HepG2 (cell line): ENCODE data around the gene DCAF7. TPM values are rescaled to one million over a fixed set of nuclear protein-coding genes. Genes with fewer than 3 reads are reported as not detected.

Experiments used
- ATF1 ChIP-seq: IDR thresholded peaks from 2 replicates; pipeline ENCODE4 v1.6.1; 2016; ENCODE audit warnings: mild to moderate bottlenecking, control low read depth
- BCL3 ChIP-seq: sonication (generic); formaldehyde crosslinking; IDR thresholded peaks from 2 replicates; pipeline ENCODE4 v1.5.1; 2020; ENCODE audit warnings: mild to moderate bottlenecking, missing genetic modification reagents, moderate library complexity
- CTCF ChIP-seq: sonication (generic); formaldehyde crosslinking; IDR thresholded peaks from 2 replicates; pipeline ENCODE4 v1.5.0; 2020; ENCODE audit warnings: mild to moderate bottlenecking, missing genetic modification reagents, moderate library complexity
- ESRRA ChIP-seq: sonication (generic); formaldehyde crosslinking; IDR thresholded peaks from 2 replicates; pipeline ENCODE4 v1.5.1; 2020; ENCODE audit warnings: mild to moderate bottlenecking, low read depth, missing genetic modification reagents
- KDM6A ChIP-seq: IDR thresholded peaks from 2 replicates; pipeline ENCODE4 v1.6.1; 2016; ENCODE audit warnings: low read depth
- MTERF4 ChIP-seq: sonication (generic); formaldehyde crosslinking; IDR thresholded peaks from 2 replicates; pipeline ENCODE4 v1.8.0; 2023; ENCODE audit warnings: mild to moderate bottlenecking, missing genetic modification reagents
- MTF2 ChIP-seq: sonication (generic); formaldehyde crosslinking; IDR thresholded peaks from 2 replicates; pipeline ENCODE4 v1.5.0; 2020; ENCODE audit warnings: missing genetic modification reagents, borderline replicate concordance
- SMAD1 ChIP-seq: sonication (generic); formaldehyde crosslinking; IDR thresholded peaks from 2 replicates; pipeline ENCODE4 v1.4.0; 2020; ENCODE audit warnings: missing genetic modification reagents, low read depth, mild to moderate bottlenecking, borderline replicate concordance
- SSRP1 ChIP-seq: IDR thresholded peaks from 2 replicates; pipeline ENCODE4 v1.6.1; 2016; ENCODE audit warnings: control low read depth
- TBL1XR1 ChIP-seq: fragments of 150-350 bp; IDR thresholded peaks from 2 replicates; pipeline ENCODE4 v1.6.1; 2014; ENCODE audit warnings: borderline replicate concordance, low read length; ENCODE audit not compliant: partially characterized antibody
- TEAD3 ChIP-seq: optimal IDR thresholded peaks from 2 replicates; pipeline ENCODE3; 2016; ENCODE audit warnings: borderline replicate concordance
- ZBTB38 ChIP-seq: sonication (generic); formaldehyde crosslinking; IDR thresholded peaks from 2 replicates; pipeline ENCODE4 v1.5.1; 2020; ENCODE audit warnings: mild to moderate bottlenecking, missing genetic modification reagents
- ZBTB39 ChIP-seq: sonication (generic); formaldehyde crosslinking; IDR thresholded peaks from 2 replicates; pipeline ENCODE4 v1.5.0; 2020; ENCODE audit warnings: missing genetic modification reagents
- ZNF264 ChIP-seq: sonication (generic); formaldehyde crosslinking; IDR thresholded peaks from 2 replicates; pipeline ENCODE4 v1.4.0; 2020; ENCODE audit warnings: missing genetic modification reagents
- ZNF331 ChIP-seq: sonication (generic); formaldehyde crosslinking; IDR thresholded peaks from 2 replicates; pipeline ENCODE4 v1.4.0; 2020; ENCODE audit warnings: missing genetic modification reagents
- ZNF564 ChIP-seq: sonication (generic); formaldehyde crosslinking; IDR thresholded peaks from 2 replicates; pipeline ENCODE4 v1.8.1; 2023; ENCODE audit warnings: mild to moderate bottlenecking, missing genetic modification reagents
- ZNF609 ChIP-seq: sonication (generic); formaldehyde crosslinking; IDR thresholded peaks from 2 replicates; pipeline ENCODE4 v1.4.0; 2020; ENCODE audit warnings: mild to moderate bottlenecking, missing genetic modification reagents, borderline replicate concordance
- ZNF674 ChIP-seq: sonication (generic); formaldehyde crosslinking; IDR thresholded peaks from 2 replicates; pipeline ENCODE4 v1.5.0; 2020; ENCODE audit warnings: low read depth, mild to moderate bottlenecking, missing genetic modification reagents
- ZSCAN12 ChIP-seq: sonication (generic); formaldehyde crosslinking; IDR thresholded peaks from 2 replicates; pipeline ENCODE4 v1.9.0; 2021; ENCODE audit warnings: mild to moderate bottlenecking, missing genetic modification reagents
- polyA plus RNA-seq, 8 experiments: library from polyadenylated mRNA; depleted of rRNA in 3 of 8; stranded (reverse) in 7 of 8; unstranded in 1 of 8; fragments of >200 nt; fragmentation: Illumina TruSeq in 4 of 8; extraction: Trizol in 4 of 8; gene quantifications; 2 replicates each; pipeline versions ENCODE4 v1.2.1 to v1.2.3, GENCODE V29; 2011 to 2016; ENCODE audit warnings: low read depth in 4 of 8, missing spikeins in 1 of 8, mixed read lengths in 1 of 8; ENCODE audit not compliant: insufficient read depth in 1 of 8
- total RNA-seq, 5 experiments: library from RNA; depleted of rRNA; stranded (reverse); fragments of >200 nt; fragmentation: Illumina TruSeq; extraction: Trizol; gene quantifications; 2 replicates each; pipeline ENCODE4 v1.2.3, GENCODE V29; 2016; ENCODE audit warnings: low read depth in 1 of 5

The DCAF7 gene
- total and polyA plus RNA-seq, 2 of the 13 experiments (the other 11 are each of a cell fraction or from before 2014, with no cell fraction given): 55.2 to 73.4 TPM

GRCh38 chr17:63529711-63530556 lies 20.3 kb upstream of the DCAF7 start (continued):
- TF ChIP-seq ZNF564 (CRISPR knock-in tag) (no peak), ESRRA (CRISPR knock-in tag) (peak; percentile 34), SSRP1 (CRISPR knock-in tag) (no peak), TEAD3 (CRISPR knock-in tag) (no peak), ZBTB39 (CRISPR knock-in tag) (no peak), CTCF (CRISPR knock-in tag) (0 out of 2 replicates have a peak, but pooled peaks have one; percentile 9), ZSCAN12 (no peak), MTF2 (CRISPR knock-in tag) (no peak), ZNF674 (CRISPR knock-in tag) (no peak), SMAD1 (CRISPR knock-in tag) (no peak), BCL3 (CRISPR knock-in tag) (no peak), ZNF264 (CRISPR knock-in tag) (no peak), ZNF609 (CRISPR knock-in tag) (0 out of 2 replicates have a peak, but pooled peaks have one; percentile 9), KDM6A (no peak), ZBTB38 (CRISPR knock-in tag) (peak; percentile 91), ZNF331 (CRISPR knock-in tag) (no peak), TBL1XR1 (no peak), MTERF4 (CRISPR knock-in tag) (no peak), ATF1 (no peak)
